ENCODE measurements around the gene LRP8. TPM values are rescaled to one million over a fixed set of nuclear protein-coding genes. Genes with fewer than 3 reads are reported as not detected.

LRP8 gene
- total and polyA plus RNA-seq, 2 experiments from 2014 or later: 2.4 to 2.7 TPM

GRCh38 chr1:53291574-53291973 is 36.3 kb downstream of the LRP8 start:
- TF ChIP-seq CTCF (IDR thresholded peaks at IDR 0.05; ENCODE audit: poor library complexity): no peak
- TF ChIP-seq EZH2 (IDR thresholded peaks at IDR 0.05; ENCODE audit: borderline replicate concordance): no peak
- TF ChIP-seq EZH2phosphoT487 (IDR thresholded peaks at IDR 0.05; ENCODE audit: low read depth, severe bottlenecking, unreplicated experiment): no peak
- no peak overlapping the region for H2AFZ ChIP-seq
- WGBS (ENCODE audit: low lambda C conversion rate, missing lambda C conversion rate): 97% methylated on average over 2 of the region's 2 CpGs
- no peaks in the 10 kb centered on the region for H3K36me3 ChIP-seq (replicated peaks; ENCODE audit: insufficient read depth, low read depth)
- no peak overlapping the region for H3K4me2 ChIP-seq
- H4K20me1 ChIP-seq (ENCODE audit: insufficient read depth, poor library complexity, severe bottlenecking): no peaks in the 10 kb centered on the region
- H3K4me3 ChIP-seq: no peak overlapping the region
- no peaks in the 10 kb centered on the region for H3K9me3 ChIP-seq (ENCODE audit: low read depth)
- no peaks in the 10 kb centered on the region for H3K79me2 ChIP-seq
- no peak for DNase-seq (ENCODE audit: low spot score)
- H3K4me1 ChIP-seq (ENCODE audit: insufficient read depth): peaks cover 19% of the 10 kb centered on the region
- H3K9me2 ChIP-seq (replicated peaks; ENCODE audit: insufficient read depth): no peaks in the 10 kb centered on the region
- no peaks in the 10 kb centered on the region for H3K27me3 ChIP-seq
- H3K27ac ChIP-seq: no peak overlapping the region

GRCh38 chr1:53288790-53289429 is 39.0 kb downstream of the LRP8 start:
- Histone ChIP-seq H3K9me3 (ENCODE audit: low read depth) (no peaks in the 10 kb centered on the region), H3K4me3 (no peak overlapping the region), H3K79me2 (no peaks in the 10 kb centered on the region), H2AFZ (no peak overlapping the region), H3K36me3 (replicated peaks; ENCODE audit: insufficient read depth, low read depth) (no peaks in the 10 kb centered on the region), H3K27ac (no peak overlapping the region), H4K20me1 (ENCODE audit: insufficient read depth, poor library complexity, severe bottlenecking) (no peaks in the 10 kb centered on the region), H3K9me2 (replicated peaks; ENCODE audit: insufficient read depth) (no peaks in the 10 kb centered on the region), H3K4me1 (ENCODE audit: insufficient read depth) (no peaks in the 10 kb centered on the region), H3K4me2 (no peak overlapping the region), H3K27me3 (no peaks in the 10 kb centered on the region)
- no peak for DNase-seq (ENCODE audit: low spot score)
- TF ChIP-seq CTCF (IDR thresholded peaks at IDR 0.05; ENCODE audit: poor library complexity): no peak
- TF ChIP-seq EZH2phosphoT487 (IDR thresholded peaks at IDR 0.05; ENCODE audit: low read depth, severe bottlenecking, unreplicated experiment): no peak
- no peak for TF ChIP-seq EZH2 (IDR thresholded peaks at IDR 0.05; ENCODE audit: borderline replicate concordance)
- 66% methylated on average over 7 of the region's 7 CpGs for WGBS (ENCODE audit: low lambda C conversion rate, missing lambda C conversion rate)

- Histone ChIP-seq H3K9me3 (ENCODE audit: low read depth) (no peaks in the 10 kb centered on the region), H2AFZ (no peak overlapping the region)
These were observed 39.7 kb downstream of the LRP8 start for GRCh38 chr1:53288002-53288789.

More at GRCh38 chr1:53288002-53288789, 39.7 kb downstream of the LRP8 start:
- TF ChIP-seq EZH2 (IDR thresholded peaks at IDR 0.05; ENCODE audit: borderline replicate concordance): no peak
- no peak for TF ChIP-seq CTCF (IDR thresholded peaks at IDR 0.05; ENCODE audit: poor library complexity)
- TF ChIP-seq EZH2phosphoT487 (IDR thresholded peaks at IDR 0.05; ENCODE audit: low read depth, severe bottlenecking, unreplicated experiment): no peak
- H3K27me3 ChIP-seq: no peaks in the 10 kb centered on the region
- 61% methylated on average over 17 of the region's 18 CpGs for WGBS (ENCODE audit: low lambda C conversion rate, missing lambda C conversion rate)
- no peaks in the 10 kb centered on the region for H3K79me2 ChIP-seq
- no peaks in the 10 kb centered on the region for H3K36me3 ChIP-seq (replicated peaks; ENCODE audit: insufficient read depth, low read depth)
- no peak overlapping the region for H3K4me2 ChIP-seq
- H3K4me3 ChIP-seq: no peak overlapping the region
- H3K4me1 ChIP-seq (ENCODE audit: insufficient read depth): no peaks in the 10 kb centered on the region
- H3K27ac ChIP-seq: no peak overlapping the region
- no peaks in the 10 kb centered on the region for H3K9me2 ChIP-seq (replicated peaks; ENCODE audit: insufficient read depth)
- no peaks in the 10 kb centered on the region for H4K20me1 ChIP-seq (ENCODE audit: insufficient read depth, poor library complexity, severe bottlenecking)
- DNase-seq (ENCODE audit: low spot score): no peak

All from hepatocyte (in vitro differentiated cells).